ENCODE results near the gene NVL. TPM values are rescaled to one million over a fixed set of nuclear protein-coding genes. Genes with fewer than 3 reads are reported as not detected.

NVL gene
- total RNA-seq, 4 donors from 2014 or later = 10.0 to 21.9 (median 17.3) TPM

DNA sequence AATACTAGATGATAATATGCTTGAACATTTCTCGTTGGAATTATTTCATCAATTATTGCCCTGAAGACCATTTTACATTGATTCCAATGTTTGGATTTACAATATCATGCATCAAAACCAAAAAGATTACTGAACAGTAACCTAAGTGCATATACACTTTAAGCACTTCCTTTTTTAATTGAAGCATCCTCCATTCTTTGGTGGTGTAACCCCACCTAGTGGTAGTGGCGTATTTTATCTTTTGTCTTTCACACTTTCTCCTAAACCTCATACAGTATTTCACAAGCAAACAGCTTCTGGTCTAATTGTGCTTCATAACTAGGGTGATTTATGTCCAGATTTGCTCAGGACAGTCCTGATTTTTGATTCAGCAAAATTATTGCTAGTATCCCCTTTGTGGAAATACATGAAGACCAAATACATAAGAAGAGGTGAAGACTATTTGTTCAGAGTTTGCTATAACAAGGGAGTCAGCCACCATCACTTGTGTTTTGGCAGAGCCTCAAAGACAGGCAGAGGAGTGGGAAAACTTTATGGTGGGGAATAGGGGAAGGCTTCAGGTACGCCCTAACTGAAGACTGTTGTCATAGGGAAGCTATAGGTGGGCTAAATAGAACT is 3.4 kb upstream of the NVL start:
- TF ChIP-seq, protein P1, sequence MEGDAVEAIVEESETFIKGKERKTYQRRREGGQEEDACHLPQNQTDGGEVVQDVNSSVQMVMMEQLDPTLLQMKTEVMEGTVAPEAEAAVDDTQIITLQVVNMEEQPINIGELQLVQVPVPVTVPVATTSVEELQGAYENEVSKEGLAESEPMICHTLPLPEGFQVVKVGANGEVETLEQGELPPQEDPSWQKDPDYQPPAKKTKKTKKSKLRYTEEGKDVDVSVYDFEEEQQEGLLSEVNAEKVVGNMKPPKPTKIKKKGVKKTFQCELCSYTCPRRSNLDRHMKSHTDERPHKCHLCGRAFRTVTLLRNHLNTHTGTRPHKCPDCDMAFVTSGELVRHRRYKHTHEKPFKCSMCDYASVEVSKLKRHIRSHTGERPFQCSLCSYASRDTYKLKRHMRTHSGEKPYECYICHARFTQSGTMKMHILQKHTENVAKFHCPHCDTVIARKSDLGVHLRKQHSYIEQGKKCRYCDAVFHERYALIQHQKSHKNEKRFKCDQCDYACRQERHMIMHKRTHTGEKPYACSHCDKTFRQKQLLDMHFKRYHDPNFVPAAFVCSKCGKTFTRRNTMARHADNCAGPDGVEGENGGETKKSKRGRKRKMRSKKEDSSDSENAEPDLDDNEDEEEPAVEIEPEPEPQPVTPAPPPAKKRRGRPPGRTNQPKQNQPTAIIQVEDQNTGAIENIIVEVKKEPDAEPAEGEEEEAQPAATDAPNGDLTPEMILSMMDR (IDR thresholded peaks at IDR 0.05) = no peak
- peak; percentile 42 for ATAC-seq (ENCODE audit: low FRiP score)
- no peak for DNase-seq (ENCODE audit: low spot score)

DNA sequence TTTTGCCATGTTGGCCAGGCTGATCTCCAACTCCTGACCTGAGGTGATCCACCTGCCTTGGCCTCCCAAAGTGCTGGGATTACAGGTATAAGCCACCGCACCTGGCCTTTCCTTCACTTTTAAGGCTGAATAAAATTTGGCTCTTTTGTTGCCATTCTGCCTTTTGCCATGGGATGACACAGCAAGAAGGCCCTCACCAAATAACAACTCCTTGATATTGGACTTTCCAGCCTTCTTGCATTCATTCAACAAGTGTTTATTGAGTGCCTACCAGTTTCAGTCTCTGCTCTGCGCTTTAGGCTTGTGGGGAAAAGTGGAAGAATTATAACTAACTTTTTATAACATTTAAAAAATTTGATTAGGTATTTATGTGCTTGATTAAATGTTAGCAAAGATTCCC is 1.9 kb upstream of the NVL start:
- ATAC-seq (ENCODE audit: low FRiP score) = no peak
- TF ChIP-seq, protein P1 (IDR thresholded peaks at IDR 0.05) = no peak
- no peak for DNase-seq (ENCODE audit: low spot score)

DNA sequence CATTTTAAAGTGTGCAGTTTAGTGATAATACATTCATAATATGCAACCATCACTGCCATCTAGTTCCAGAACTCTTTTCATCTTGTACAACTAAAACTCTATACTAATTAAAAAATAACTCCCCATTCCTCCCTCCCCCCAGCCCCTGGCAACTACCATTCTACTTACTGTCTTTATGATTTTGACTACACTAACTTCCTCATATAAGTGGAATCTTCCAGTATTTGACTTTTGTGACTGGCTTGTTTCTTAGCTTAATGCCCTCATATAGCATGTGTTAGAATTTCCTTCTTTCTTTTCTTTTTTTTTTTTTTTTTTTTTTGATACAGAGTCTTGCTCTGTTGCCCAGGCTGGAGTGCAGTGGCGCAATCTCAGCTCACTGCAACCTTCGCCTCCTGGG is 1.4 kb upstream of the NVL start:
- ATAC-seq (ENCODE audit: low FRiP score) = no peak

DNA sequence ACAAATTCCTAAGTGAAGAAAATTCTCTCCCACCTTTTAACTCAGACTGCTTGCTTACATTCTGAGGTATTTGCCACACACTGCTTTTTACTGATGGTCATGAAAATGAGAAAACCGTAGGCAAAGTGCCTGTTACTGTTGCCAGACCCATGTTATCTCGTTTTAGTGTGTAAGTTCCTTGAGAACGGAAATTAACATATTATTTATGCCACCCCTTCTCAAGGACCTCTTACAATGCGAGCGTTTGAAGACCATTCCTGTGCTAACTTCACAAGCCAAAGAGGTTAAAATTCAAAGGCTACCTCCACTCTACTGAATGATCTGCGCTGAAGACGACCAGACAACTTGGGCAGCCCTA is 509 bp downstream of the NVL start:
- TF ChIP-seq, protein P1 (IDR thresholded peaks at IDR 0.05) = no peak
- no peak for ATAC-seq (ENCODE audit: low FRiP score)
- no peak for DNase-seq (ENCODE audit: low spot score)

More for the DNA sequence above, 1.4 kb upstream of the NVL start:
- DNase-seq (ENCODE audit: low spot score) = no peak
- TF ChIP-seq, protein P1 (IDR thresholded peaks at IDR 0.05) = no peak

DNA sequence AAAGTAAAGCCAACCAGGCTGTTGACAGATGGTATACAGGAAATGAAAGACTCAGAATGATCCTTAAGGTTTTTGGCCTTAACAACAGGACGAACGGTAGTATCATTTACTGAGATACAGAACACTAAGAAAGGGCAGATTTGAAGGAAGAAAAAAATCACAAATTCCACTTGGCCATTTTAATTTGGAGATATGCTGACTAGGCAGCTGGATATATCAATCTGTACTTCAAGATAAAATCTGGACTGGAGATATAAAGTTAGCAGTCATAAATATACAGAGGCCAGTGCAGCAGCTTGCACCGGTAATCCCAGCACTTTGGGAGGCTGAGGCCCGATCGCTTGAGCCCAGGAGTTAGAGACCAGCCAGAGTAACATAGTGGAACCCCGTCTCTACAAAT is 1.3 kb downstream of the NVL start:
- DNase-seq (ENCODE audit: low spot score) = no peak
- TF ChIP-seq, protein P1 (IDR thresholded peaks at IDR 0.05) = no peak
- ATAC-seq (ENCODE audit: low FRiP score) = no peak

DNA sequence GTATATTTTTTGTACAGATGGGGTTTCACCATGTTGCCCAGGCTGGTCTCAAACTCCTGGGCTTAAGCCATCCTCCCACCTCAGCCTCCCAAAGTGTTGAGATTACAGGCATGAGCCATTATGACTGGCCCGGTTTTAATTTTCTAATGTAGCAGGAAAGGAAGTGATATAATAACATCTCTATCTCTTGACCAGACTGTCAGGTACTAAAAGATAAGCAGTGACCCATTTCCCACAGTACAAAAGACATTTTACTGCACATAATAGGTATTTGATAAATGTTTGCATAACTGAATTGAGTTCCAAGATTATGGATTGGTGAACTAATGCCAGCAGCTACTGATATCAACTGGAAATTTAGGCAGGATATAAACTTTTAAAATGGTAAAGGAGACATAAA is 4.0 kb downstream of the NVL start:
- TF ChIP-seq, protein P1 (IDR thresholded peaks at IDR 0.05) = no peak

DNA sequence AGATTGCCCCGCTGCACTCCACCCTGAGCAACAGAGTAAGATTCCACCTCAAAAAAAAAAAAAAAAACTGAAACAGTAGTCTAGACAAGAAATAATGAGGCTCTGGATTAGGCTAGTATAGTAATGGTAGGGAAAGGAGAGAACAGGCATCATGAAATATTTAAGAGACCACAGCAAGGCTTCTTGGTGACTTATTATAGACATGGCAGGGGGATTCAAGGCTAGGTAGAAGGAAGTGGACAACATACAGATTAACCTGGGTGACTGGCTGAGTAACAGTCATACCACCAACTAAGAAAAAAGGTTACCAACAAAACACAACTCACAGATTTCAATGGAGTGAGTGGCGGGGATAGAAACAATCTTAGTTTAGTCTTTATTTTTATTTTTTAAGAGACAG is 8.3 kb downstream of the NVL start:
- no peak for ATAC-seq (ENCODE audit: low FRiP score)
- no peak for DNase-seq (ENCODE audit: low spot score)
- TF ChIP-seq, protein P1 (IDR thresholded peaks at IDR 0.05) = no peak

More for the DNA sequence above, 4.0 kb downstream of the NVL start:
- ATAC-seq (ENCODE audit: low FRiP score) (no peak), DNase-seq (ENCODE audit: low spot score) (no peak)
